Peyer's patch (tissue), 4 donors: ENCODE data around the gene GJC1. TPM values are rescaled to one million over a fixed set of nuclear protein-coding genes. Genes with fewer than 3 reads are reported as not detected.
A peak's percentile ranks its signal among the peaks of the same experiment; 100 is the strongest.

ENCODE experiments used
- DNase-seq, 3 donors: peaks; one replicate each; pipeline ENCODE4 v3.0.0-alpha.2; 2017 to 2019
- H3K27ac ChIP-seq, 4 donors: fragments of 200-600 bp; sonication (generic); one replicate each; pipeline ENCODE4 v1.5.1; 2016 to 2019
- H3K27me3 ChIP-seq, 2 donors: fragments of 200-600 bp; sonication (generic); one replicate each; pipeline ENCODE4 v1.5.1; 2019
- H3K36me3 ChIP-seq, 3 donors: fragments of 200-600 bp; sonication (generic); one replicate each; pipeline ENCODE4 v1.5.1; 2016 to 2019
- H3K4me1 ChIP-seq, 4 donors: fragments of 200-600 bp; sonication (generic); one replicate each; pipeline ENCODE4 v1.5.1; 2016 to 2019
- H3K4me3 ChIP-seq, 4 donors: fragments of 200-600 bp; sonication (generic); 1 replicate in 3 of 4; 2 replicates in 1 of 4; pipeline ENCODE4 v1.5.1; 2016 to 2019; ENCODE audit warnings: mild to moderate bottlenecking in 1 of 4
- H3K9me3 ChIP-seq, 4 donors: fragments of 200-600 bp; sonication (generic); one replicate each; pipeline ENCODE4 v1.5.1; 2016 to 2019; ENCODE audit warnings: mild to moderate bottlenecking in 1 of 4
- CTCF ChIP-seq, 6 experiments: fragments of 450-650 bp in 4 of 6; fragments of 200-600 bp in 2 of 6; sonication (generic) in 1 of 6; IDR thresholded peaks; one replicate each; pipeline ENCODE4 v1.5.1; 2017 to 2019; ENCODE audit warnings: antibody characterized with exemption in 6 of 6, mild to moderate bottlenecking in 3 of 6, moderate library complexity in 1 of 6
- POLR2A ChIP-seq, 2 donors: fragments of 450-650 bp; IDR thresholded peaks; one replicate each; pipeline ENCODE4 v1.5.1; 2017; ENCODE audit warnings: antibody characterized with exemption in 2 of 2, mild to moderate bottlenecking in 2 of 2, moderate library complexity in 2 of 2
- total RNA-seq, 4 donors: library from RNA; depleted of rRNA; stranded (reverse); fragments of >200 nt; gene quantifications; one replicate each; pipeline ENCODE4 v1.1.0, GENCODE V29; 2016

The GJC1 gene
- total RNA-seq, 4 donors from 2014 or later = 1.4 to 7.4 (median 2.5) TPM

- H3K27ac ChIP-seq = no peak overlapping the region
- peak in 1 of 3 donors; percentile 27 for DNase-seq
- no peaks in the 10 kb centered on the region for H3K27me3 ChIP-seq
These were observed 76.9 kb downstream of the GJC1 start for GRCh38 chr17:44752953-44753861.

DNA sequence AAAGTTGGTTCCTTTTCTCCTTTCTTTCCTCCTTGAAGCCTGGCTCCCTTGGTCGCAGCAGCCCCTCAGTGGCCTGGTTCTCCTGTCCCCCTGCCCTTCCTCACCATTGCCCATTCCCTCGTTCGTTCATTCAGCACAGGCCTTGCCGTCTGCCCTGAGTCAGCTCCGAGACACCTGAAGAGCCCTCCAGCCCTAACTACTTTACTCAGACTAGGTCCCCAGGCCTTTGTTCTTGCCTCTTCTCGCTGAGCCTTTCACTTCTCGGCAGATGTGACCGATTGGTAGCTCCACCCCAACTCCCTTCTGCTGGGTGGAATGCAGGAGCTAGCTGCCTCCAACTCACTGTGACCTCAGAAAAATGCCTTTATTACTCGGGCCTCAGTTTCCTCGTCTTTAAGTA lies 78.3 kb downstream of the GJC1 start:
- TF ChIP-seq POLR2A (IDR thresholded peaks at IDR 0.05) = no peak
- TF ChIP-seq CTCF (IDR thresholded peaks at IDR 0.05) = no peak
- Histone ChIP-seq H3K27me3 (no peaks in the 10 kb centered on the region), H3K27ac (no peak overlapping the region), H3K9me3 (no peaks in the 10 kb centered on the region), H3K4me1 (no peaks in the 10 kb centered on the region), H3K36me3 (no peaks in the 10 kb centered on the region), H3K4me3 (no peak overlapping the region)
- no peak for DNase-seq

More at GRCh38 chr17:44752953-44753861, 76.9 kb downstream of the GJC1 start:
- H3K4me3 ChIP-seq = no peak overlapping the region
- H3K36me3 ChIP-seq = no peaks in the 10 kb centered on the region
- no peaks in the 10 kb centered on the region for H3K9me3 ChIP-seq
- H3K4me1 ChIP-seq = no peaks in the 10 kb centered on the region
- TF ChIP-seq CTCF (IDR thresholded peaks at IDR 0.05) (no peak), POLR2A (IDR thresholded peaks at IDR 0.05) (no peak)

GRCh38 chr17:44751331-44751730 lies 78.8 kb downstream of the GJC1 start:
- Histone ChIP-seq H3K4me3 (no peak overlapping the region), H3K36me3 (no peaks in the 10 kb centered on the region), H3K27me3 (no peaks in the 10 kb centered on the region), H3K4me1 (no peaks in the 10 kb centered on the region), H3K27ac (no peak overlapping the region), H3K9me3 (no peaks in the 10 kb centered on the region)
- TF ChIP-seq CTCF (IDR thresholded peaks at IDR 0.05) (no peak), POLR2A (IDR thresholded peaks at IDR 0.05) (no peak)
- no peak for DNase-seq

- no peaks in the 10 kb centered on the region for H3K9me3 ChIP-seq
- no peak for TF ChIP-seq CTCF (IDR thresholded peaks at IDR 0.05)
- no peak for TF ChIP-seq POLR2A (IDR thresholded peaks at IDR 0.05)
- no peak overlapping the region for H3K4me3 ChIP-seq
These were observed 80.1 kb downstream of the GJC1 start for GRCh38 chr17:44749980-44750318.

DNA sequence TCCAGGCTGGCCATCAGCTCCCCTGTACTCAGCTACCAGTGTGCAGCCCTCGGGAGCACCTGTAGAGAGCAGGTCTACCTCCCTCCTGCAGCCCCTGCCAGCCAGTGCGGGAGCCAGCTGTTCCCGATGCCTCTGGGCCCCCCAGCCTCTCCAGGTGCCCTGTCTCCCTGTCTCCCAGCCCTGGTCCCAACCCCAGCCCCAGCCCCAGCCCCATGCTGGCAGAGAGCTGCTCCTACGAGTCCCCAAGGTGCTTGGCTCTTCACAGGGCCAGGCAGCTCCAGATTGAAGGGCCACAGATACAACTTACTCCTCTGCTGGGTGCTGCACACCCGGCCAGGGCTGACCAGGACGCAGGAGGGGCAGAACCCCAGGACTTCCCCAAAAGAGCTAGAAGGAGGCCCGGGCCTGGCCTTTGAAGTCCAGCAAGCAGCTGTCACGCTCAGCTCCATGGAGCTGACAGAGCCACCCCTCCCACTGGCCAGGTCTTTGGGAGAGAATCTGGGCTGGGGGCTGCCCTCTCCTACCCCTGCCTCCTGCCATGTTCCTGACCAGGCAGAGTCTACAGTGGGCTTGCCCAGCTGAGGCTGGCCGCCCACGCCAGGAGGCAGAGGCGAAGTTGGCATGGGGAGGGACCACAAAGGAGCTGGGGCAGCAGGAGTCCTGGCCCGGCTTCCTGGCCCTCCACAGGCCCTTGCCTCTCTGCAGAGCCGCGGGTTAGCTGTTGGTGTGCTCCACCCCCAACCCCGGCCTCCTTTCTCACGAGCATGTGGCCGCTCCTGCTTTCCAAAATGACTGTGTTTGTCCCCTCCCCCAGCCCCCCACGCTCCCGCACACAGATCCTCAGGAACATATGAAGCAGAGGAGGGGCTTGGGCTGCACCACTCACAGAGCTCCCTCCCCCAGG lies 80.8 kb downstream of the GJC1 start:
- DNase-seq = peak in 1 of 3 donors; percentile 29
- H3K4me1 ChIP-seq = no peaks in the 10 kb centered on the region
- H3K4me3 ChIP-seq = no peak overlapping the region
- H3K9me3 ChIP-seq = no peaks in the 10 kb centered on the region
- TF ChIP-seq CTCF (IDR thresholded peaks at IDR 0.05) (no peak), POLR2A (IDR thresholded peaks at IDR 0.05) (no peak)
- no peak overlapping the region for H3K27ac ChIP-seq
- no peaks in the 10 kb centered on the region for H3K27me3 ChIP-seq
- H3K36me3 ChIP-seq = no peaks in the 10 kb centered on the region

More at GRCh38 chr17:44749980-44750318, 80.1 kb downstream of the GJC1 start:
- no peaks in the 10 kb centered on the region for H3K4me1 ChIP-seq
- no peak overlapping the region for H3K27ac ChIP-seq
- H3K27me3 ChIP-seq = no peaks in the 10 kb centered on the region
- DNase-seq = no peak
- no peaks in the 10 kb centered on the region for H3K36me3 ChIP-seq

Other genes starting within 250 kb of the GJC1 start
- not detected for gene MEIOC, start 173.8 kb downstream of the GJC1 start, total RNA-seq
- 10 to 100 TPM in 3 of 4 donors, 1 to 10 TPM in 1; 9.1 to 18.4 (median 14.4) TPM for gene CCDC43, start 140.5 kb downstream of the GJC1 start, total RNA-seq
- 10 to 100 TPM in 1 of 4 donors, 1 to 10 TPM in 3; 2.6 to 16.5 (median 4.1) TPM for gene DBF4B, start 121.6 kb downstream of the GJC1 start, total RNA-seq
- gene ADAM11, start 71.3 kb downstream of the GJC1 start, total RNA-seq = 1 to 10 TPM in 1 of 4 donors, under 1 TPM in 1, not detected in 2; 0.67 to 1.4 TPM
- gene HIGD1B, start 17.6 kb upstream of the GJC1 start, total RNA-seq = not detected
- gene EFTUD2, start 69.2 kb upstream of the GJC1 start, total RNA-seq = 100 to 1,000 TPM in 1 of 4 donors, 10 to 100 TPM in 3; 43.3 to 176 (median 69.8) TPM
- gene GFAP, start 85.2 kb upstream of the GJC1 start, total RNA-seq = not detected
- 10 to 100 TPM in 1 of 4 donors, 1 to 10 TPM in 3; 3.4 to 40.4 (median 6.8) TPM for gene KIF18B, start 117.5 kb upstream of the GJC1 start, total RNA-seq
- 1 to 10 TPM in 1 of 4 donors, under 1 TPM in 1, not detected in 2; 0.67 to 3.3 TPM for gene C1QL1, start 138.0 kb upstream of the GJC1 start, total RNA-seq
- 10 to 100 TPM; 12.6 to 78.4 (median 23.2) TPM for gene DCAKD, start 221.3 kb upstream of the GJC1 start, total RNA-seq
- 100 to 1,000 TPM in 1 of 4 donors, 10 to 100 TPM in 3; 60.9 to 111 (median 77.1) TPM for gene NMT1, start 231.0 kb upstream of the GJC1 start, total RNA-seq